H9 (cell line): ENCODE measurements around the gene PSMD5. TPM values are rescaled to one million over a fixed set of nuclear protein-coding genes. Genes with fewer than 3 reads are reported as not detected.
A peak's percentile ranks its signal among the peaks of the same experiment; 100 is the strongest.

Source experiments
- DNase-seq: peaks from one replicate; pipeline ENCODE4 v3.0.0-alpha.2; 2017
- H2AFZ ChIP-seq: one replicate; pipeline ENCODE4 v1.6.1; 2013; ENCODE audit warnings: mild to moderate bottlenecking, low read length, control low read depth, moderate library complexity
- H2AK5ac ChIP-seq: 2 replicates; pipeline ENCODE4 v1.6.1; 2013; ENCODE audit warnings: low read length, control low read depth, mixed read lengths; ENCODE audit not compliant: insufficient read length
- H2BK120ac ChIP-seq: one replicate; pipeline ENCODE4 v1.6.1; 2013; ENCODE audit warnings: low read depth, mild to moderate bottlenecking, low read length, control low read depth, inconsistent platforms; ENCODE audit not compliant: poor library complexity, severe bottlenecking
- H2BK12ac ChIP-seq: 2 replicates; pipeline ENCODE4 v1.6.1; 2013; ENCODE audit warnings: low read length, control low read depth, mixed read lengths, low read depth; ENCODE audit not compliant: insufficient read length
- H2BK15ac ChIP-seq: 2 replicates; pipeline ENCODE4 v1.6.1; 2013; ENCODE audit warnings: low read depth, low read length, control low read depth
- H2BK20ac ChIP-seq: one replicate; pipeline ENCODE4 v1.6.1; 2013; ENCODE audit warnings: low read depth, mild to moderate bottlenecking, low read length, control low read depth, inconsistent platforms; ENCODE audit not compliant: poor library complexity, severe bottlenecking
- H2BK5ac ChIP-seq: 2 replicates; pipeline ENCODE4 v1.6.1; 2013; ENCODE audit warnings: low read length, control low read depth, mixed read lengths; ENCODE audit not compliant: insufficient read length
- H3K14ac ChIP-seq: 2 replicates; pipeline ENCODE4 v1.6.1; 2013; ENCODE audit warnings: low read length, control low read depth; ENCODE audit not compliant: insufficient read depth
- H3K18ac ChIP-seq: 2 replicates; pipeline ENCODE4 v1.6.1; 2013; ENCODE audit warnings: low read depth, mild to moderate bottlenecking, mixed read lengths, low read length, control low read depth; ENCODE audit not compliant: insufficient read length
- H3K23ac ChIP-seq: 2 replicates; pipeline ENCODE4 v1.6.1; 2013; ENCODE audit warnings: low read length, control low read depth, mixed read lengths, low read depth; ENCODE audit not compliant: insufficient read length
- H3K23me2 ChIP-seq: 2 replicates; pipeline ENCODE4 v1.6.1; 2013; ENCODE audit warnings: low read depth, mild to moderate bottlenecking, mixed read lengths, low read length, control low read depth; ENCODE audit not compliant: insufficient read length, poor library complexity, severe bottlenecking
- H3K27ac ChIP-seq: 2 replicates; pipeline ENCODE4 v1.5.1; 2013; ENCODE audit warnings: low read length, control low read depth, mixed read lengths, low read depth; ENCODE audit not compliant: insufficient read length
- H3K27me3 ChIP-seq: 2 replicates; pipeline ENCODE4 v1.6.1; 2013; ENCODE audit warnings: low read length, control low read depth, inconsistent platforms; ENCODE audit not compliant: insufficient read depth
- H3K4ac ChIP-seq: 2 replicates; pipeline ENCODE4 v1.6.1; 2013; ENCODE audit warnings: low read depth, mild to moderate bottlenecking, control low read depth, inconsistent platforms, low read length, moderate library complexity
- H3K4me1 ChIP-seq: 2 replicates; pipeline ENCODE4 v1.6.1; 2013; ENCODE audit warnings: low read length, control low read depth, inconsistent platforms; ENCODE audit not compliant: insufficient read depth
- H3K4me2 ChIP-seq: 2 replicates; pipeline ENCODE4 v1.6.1; 2013; ENCODE audit warnings: low read length, control low read depth, mixed read lengths; ENCODE audit not compliant: insufficient read length, insufficient read depth
- H3K56ac ChIP-seq: 2 replicates; pipeline ENCODE4 v1.6.1; 2013; ENCODE audit warnings: low read depth, mild to moderate bottlenecking, mixed read lengths, low read length, control low read depth; ENCODE audit not compliant: insufficient read length
- H3K79me1 ChIP-seq: 2 replicates; pipeline ENCODE4 v1.6.1; 2013; ENCODE audit warnings: low read depth, mild to moderate bottlenecking, moderate library complexity, low read length, control low read depth, inconsistent platforms; ENCODE audit not compliant: insufficient read depth, poor library complexity, severe bottlenecking
- H3K79me2 ChIP-seq: 2 replicates; pipeline ENCODE4 v1.6.1; 2013; ENCODE audit warnings: low read length, control low read depth, inconsistent platforms; ENCODE audit not compliant: insufficient read depth
- H3K9ac ChIP-seq: 2 replicates; pipeline ENCODE4 v1.6.1; 2013; ENCODE audit warnings: low read length, control low read depth, mixed read lengths; ENCODE audit not compliant: insufficient read length; ENCODE audit errors: extremely low read depth
- H3K9me3 ChIP-seq: one replicate; pipeline ENCODE4 v1.6.1; 2013; ENCODE audit warnings: low read depth, low read length, inconsistent platforms; ENCODE audit not compliant: control insufficient read depth
- H3T11ph ChIP-seq: one replicate; pipeline ENCODE4 v1.6.1; 2013; ENCODE audit warnings: mild to moderate bottlenecking, low read length, control low read depth, inconsistent platforms
- H4K20me1 ChIP-seq: one replicate; pipeline ENCODE4 v1.6.1; 2013; ENCODE audit not compliant: control insufficient read depth, insufficient read length, insufficient read depth
- H4K5ac ChIP-seq: 2 replicates; pipeline ENCODE4 v1.6.1; 2013; ENCODE audit warnings: low read depth, mild to moderate bottlenecking, mixed read lengths, low read length, control low read depth; ENCODE audit not compliant: insufficient read length
- H4K8ac ChIP-seq: replicated peaks from 2 replicates; pipeline ENCODE4 v1.6.1; 2013; ENCODE audit warnings: low read length, control low read depth, mixed read lengths, low read depth; ENCODE audit not compliant: insufficient read length
- H4K91ac ChIP-seq: 2 replicates; pipeline ENCODE4 v1.6.1; 2013; ENCODE audit warnings: low read depth, mild to moderate bottlenecking, moderate library complexity, mixed read lengths, low read length, control low read depth; ENCODE audit not compliant: insufficient read length
- H3K27ac Mint-ChIP-seq, 3 experiments: 2 replicates in 2 of 3; 3 replicates in 1 of 3; pipeline ENCODE4 v1.8.0; 2020 to 2021; ENCODE audit warnings: mixed read lengths in 3 of 3, mild to moderate bottlenecking in 1 of 3, moderate library complexity in 1 of 3
- H3K27me3 Mint-ChIP-seq: 2 replicates; pipeline ENCODE4 v1.8.0; 2021; ENCODE audit warnings: low read depth, mild to moderate bottlenecking, moderate library complexity, mixed read lengths
- H3K36me3 Mint-ChIP-seq, 3 experiments: 2 replicates in 2 of 3; 3 replicates in 1 of 3; pipeline ENCODE4 v1.8.0; 2020 to 2021; ENCODE audit warnings: low read depth in 3 of 3, mixed read lengths in 3 of 3; ENCODE audit not compliant: insufficient read depth in 1 of 3
- H3K4me1 Mint-ChIP-seq, 2 experiments: 2 replicates each; pipeline ENCODE4 v1.8.0; 2020; ENCODE audit warnings: mixed read lengths in 2 of 2
- H3K4me3 Mint-ChIP-seq, 2 experiments: 2 replicates in 1 of 2; 3 replicates in 1 of 2; pipeline ENCODE4 v1.8.0; 2020 to 2021; ENCODE audit warnings: mild to moderate bottlenecking in 2 of 2, mixed read lengths in 2 of 2, moderate library complexity in 1 of 2
- H3K9me3 Mint-ChIP-seq, 2 experiments: 2 replicates in 1 of 2; 3 replicates in 1 of 2; pipeline ENCODE4 v1.8.0; 2020; ENCODE audit warnings: mild to moderate bottlenecking in 2 of 2, mixed read lengths in 2 of 2, moderate library complexity in 1 of 2
- WGBS: extraction: QIAGEN DNeasy Blood & Tissue Kit; methylation state at CpG from one replicate; pipeline ENCODE4 v1.1.7; 2013; ENCODE audit warnings: missing lambda C conversion rate, low lambda C conversion rate, mixed read lengths; ENCODE audit not compliant: insufficient read length; ENCODE audit errors: extremely low coverage; 5-methylcytosine and 5-hydroxymethylcytosine counted together
- total RNA-seq: library from RNA; stranded (reverse); gene quantifications from 2 replicates; pipeline ENCODE4 v1.2.1, GENCODE V29; 2021
- TF ChIP-seq, protein P1 (sequence below): fragments of 200-600 bp; sonication (generic); conservative IDR thresholded peaks from 3 replicates; pipeline ENCODE4 v1.8.0; 2021; ENCODE audit warnings: antibody characterized with exemption, mild to moderate bottlenecking

The PSMD5 gene
- total RNA-seq, 1 experiment from 2014 or later: 64.9 TPM

DNA sequence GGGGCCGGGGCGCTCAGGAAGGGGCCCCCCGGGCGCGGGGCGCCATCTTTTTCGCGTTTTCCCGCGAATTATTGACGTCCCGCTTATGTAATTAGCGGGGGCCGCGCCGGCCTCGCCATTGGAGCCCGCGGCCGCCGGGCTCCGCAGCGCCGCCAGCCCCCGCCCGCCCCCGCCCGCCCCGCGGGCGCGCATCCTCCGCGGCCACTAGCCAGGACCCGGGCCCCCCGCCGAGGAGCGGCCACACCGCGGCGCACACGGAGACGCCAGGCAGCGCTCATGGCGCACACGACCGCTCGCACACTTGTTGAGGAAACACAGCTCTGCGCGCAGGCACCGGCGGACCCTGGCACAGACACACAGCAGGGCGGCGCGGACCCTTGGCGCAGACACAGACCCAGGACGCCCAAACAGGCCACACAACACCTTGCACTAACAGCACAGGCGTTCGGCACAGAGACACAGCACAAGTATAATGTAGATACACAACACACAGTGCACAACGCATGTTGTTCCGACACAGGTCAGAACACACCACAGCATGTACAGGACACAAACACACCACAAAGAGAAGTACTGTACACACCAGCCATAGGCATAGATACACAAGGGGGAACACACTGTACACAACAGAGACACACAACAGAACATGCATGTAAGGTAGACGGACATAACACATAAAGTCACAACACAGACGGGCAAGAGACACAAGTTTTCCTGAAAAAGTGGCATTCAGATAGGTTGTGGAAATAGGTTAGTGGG is 34.7 kb upstream of the PSMD5 start:
- Histone ChIP-seq H3K23me2 (peaks cover 5% of the 10 kb centered on the region), H2BK12ac (no peak overlapping the region), H3K56ac (no peak overlapping the region), H3K14ac (peak overlapping the region; percentile 3), H4K5ac (no peak overlapping the region), H3K4me1 (peaks cover 8% of the 10 kb centered on the region), H3K18ac (peak overlapping the region; percentile 2), H2AK5ac (no peak overlapping the region), H2BK120ac (no peak overlapping the region), H2BK5ac (no peak overlapping the region), H4K20me1 (no peaks in the 10 kb centered on the region), H4K91ac (no peak overlapping the region), H4K8ac (no peak overlapping the region), H3K23ac (no peak overlapping the region), H2BK20ac (no peak overlapping the region), H3K4me2 (peak overlapping the region; percentile 50), H3T11ph (no peak overlapping the region), H3K79me2 (no peaks in the 10 kb centered on the region), H3K27me3 (peaks cover 2% of the 10 kb centered on the region; the same call in 1 of the 2 replicates), H3K4ac (no peak overlapping the region), H2BK15ac (no peak overlapping the region), H3K27ac (no peak overlapping the region), H3K9ac (no peak overlapping the region), H3K79me1 (no peaks in the 10 kb centered on the region), H3K9me3 (no peaks in the 10 kb centered on the region), H2AFZ (no peak overlapping the region)
- TF ChIP-seq, protein P1, sequence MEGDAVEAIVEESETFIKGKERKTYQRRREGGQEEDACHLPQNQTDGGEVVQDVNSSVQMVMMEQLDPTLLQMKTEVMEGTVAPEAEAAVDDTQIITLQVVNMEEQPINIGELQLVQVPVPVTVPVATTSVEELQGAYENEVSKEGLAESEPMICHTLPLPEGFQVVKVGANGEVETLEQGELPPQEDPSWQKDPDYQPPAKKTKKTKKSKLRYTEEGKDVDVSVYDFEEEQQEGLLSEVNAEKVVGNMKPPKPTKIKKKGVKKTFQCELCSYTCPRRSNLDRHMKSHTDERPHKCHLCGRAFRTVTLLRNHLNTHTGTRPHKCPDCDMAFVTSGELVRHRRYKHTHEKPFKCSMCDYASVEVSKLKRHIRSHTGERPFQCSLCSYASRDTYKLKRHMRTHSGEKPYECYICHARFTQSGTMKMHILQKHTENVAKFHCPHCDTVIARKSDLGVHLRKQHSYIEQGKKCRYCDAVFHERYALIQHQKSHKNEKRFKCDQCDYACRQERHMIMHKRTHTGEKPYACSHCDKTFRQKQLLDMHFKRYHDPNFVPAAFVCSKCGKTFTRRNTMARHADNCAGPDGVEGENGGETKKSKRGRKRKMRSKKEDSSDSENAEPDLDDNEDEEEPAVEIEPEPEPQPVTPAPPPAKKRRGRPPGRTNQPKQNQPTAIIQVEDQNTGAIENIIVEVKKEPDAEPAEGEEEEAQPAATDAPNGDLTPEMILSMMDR: no peak
- Mint-ChIP-seq H3K4me3 (peak overlapping the region; percentile 80 to 85), H3K4me1 (peaks cover 54 to 55% of the 10 kb centered on the region in 2 experiments), H3K27ac (peak overlapping the region in 1 of 3 experiments; percentile 95; a peak in 2 of 7 replicates), H3K36me3 (peaks cover 0 to 20% (median 9%) of the 10 kb centered on the region in 3 experiments; a peak in 4 of 7 replicates), H3K9me3 (no peaks in the 10 kb centered on the region), H3K27me3 (peaks cover 8% of the 10 kb centered on the region)
- DNase-seq: peak; percentile 53
- no CpG with 5 or more reads among the region's 63 CpGs for WGBS
